SHP77 (cell line): ENCODE measurements around the gene VPS37B.
"Not testable (repeated sequence)": the region's sequence is repeated elsewhere in the genome, so short reads cannot be mapped to it uniquely, and the experiment has no call there.

Source experiments
- DNase-seq, 2 experiments: peaks; one replicate each; lab custom pipeline; 2025; lab: John Stamatoyannopoulos, UW

Gene VPS37B

GRCh38 chr12:122882908-122883558 is 12.9 kb downstream of the VPS37B start:
- no peak for DNase-seq

- peak; percentile 15 to 26 for DNase-seq
Measured at GRCh38 chr12:122880668-122881067, 15.3 kb downstream of the VPS37B start.

- DNase-seq = no peak
Measured at GRCh38 chr12:122880155-122880667, 15.7 kb downstream of the VPS37B start.

GRCh38 chr12:122878780-122879612 is 16.9 kb downstream of the VPS37B start:
- DNase-seq = no peak

- no peak for DNase-seq
Measured at GRCh38 chr12:122876731-122877130, 19.2 kb downstream of the VPS37B start.

- DNase-seq = not testable (repeated sequence)
Measured at GRCh38 chr12:122876281-122876680, 19.6 kb downstream of the VPS37B start.

- DNase-seq = no peak
Measured at GRCh38 chr12:122875590-122876220, 20.2 kb downstream of the VPS37B start.

- DNase-seq = no peak
Measured at GRCh38 chr12:122874081-122874480, 21.8 kb downstream of the VPS37B start.

GRCh38 chr12:122873540-122873939 is 22.4 kb downstream of the VPS37B start:
- DNase-seq = no peak

GRCh38 chr12:122872815-122873361 is 23.0 kb downstream of the VPS37B start:
- DNase-seq = no peak

GRCh38 chr12:122871851-122872780 is 23.8 kb downstream of the VPS37B start:
- DNase-seq = no peak

GRCh38 chr12:122870867-122871664 is 24.9 kb downstream of the VPS37B start:
- no peak for DNase-seq

GRCh38 chr12:122870163-122870842 is 25.6 kb downstream of the VPS37B start:
- no peak for DNase-seq

- DNase-seq = no peak
Measured at GRCh38 chr12:122869207-122869973, 26.5 kb downstream of the VPS37B start.

GRCh38 chr12:122868471-122869177 is 27.3 kb downstream of the VPS37B start:
- no peak for DNase-seq

GRCh38 chr12:122867691-122868461 is 28.0 kb downstream of the VPS37B start:
- no peak for DNase-seq

- no peak for DNase-seq
Measured at GRCh38 chr12:122866950-122867607, 28.8 kb downstream of the VPS37B start.
